Fibroblast of lung (primary cell): ENCODE data around the gene HK3. TPM values are rescaled to one million over a fixed set of nuclear protein-coding genes. Genes with fewer than 3 reads are reported as not detected.
A peak's percentile ranks its signal among the peaks of the same experiment; 100 is the strongest.

Experiments used
- DNase-seq, 2 donors: peaks; one replicate each; pipeline versions ENCODE4 v3.0.0 to v3.0.0-alpha.2; 2010; ENCODE audit warnings: low read depth in 2 of 2
- H2AFZ ChIP-seq: 2 replicates; pipeline ENCODE4 v1.5.1; 2012; ENCODE audit warnings: low read length, control low read depth, inconsistent platforms
- H3K27ac ChIP-seq: 2 replicates; pipeline ENCODE4 v1.5.1; 2011; ENCODE audit warnings: low read length, control low read depth; ENCODE audit not compliant: insufficient read depth
- H3K27me3 ChIP-seq: 2 replicates; pipeline ENCODE4 v1.5.1; 2011; ENCODE audit warnings: mild to moderate bottlenecking, low read length; ENCODE audit not compliant: control insufficient read depth, insufficient read depth
- H3K36me3 ChIP-seq: 2 replicates; pipeline ENCODE4 v1.5.1; 2011; ENCODE audit warnings: low read length; ENCODE audit not compliant: control insufficient read depth, insufficient read depth
- H3K4me1 ChIP-seq: 2 replicates; pipeline ENCODE4 v1.5.1; 2011; ENCODE audit warnings: low read length; ENCODE audit not compliant: control insufficient read depth, insufficient read depth; ENCODE audit errors: extremely low read depth
- H3K4me2 ChIP-seq: 2 replicates; pipeline ENCODE4 v1.5.1; 2011; ENCODE audit warnings: low read length, control low read depth; ENCODE audit not compliant: insufficient read depth; ENCODE audit errors: extremely low read depth
- H3K4me3 ChIP-seq, 4 experiments: fragments of 200-600 bp in 1 of 4; sonication (generic) in 1 of 4; replicated peaks in 1 of 4; 2 replicates each; pipeline ENCODE4 v1.5.1; 2011 to 2016; ENCODE audit warnings: low read length in 4 of 4, low read depth in 3 of 4, mild to moderate bottlenecking in 3 of 4, control low read depth in 2 of 4, inconsistent platforms in 1 of 4, mixed read lengths in 1 of 4; ENCODE audit not compliant: insufficient read depth in 1 of 4; ENCODE audit errors: control extremely low read depth in 1 of 4
- H3K79me2 ChIP-seq: 2 replicates; pipeline ENCODE4 v1.5.1; 2012; ENCODE audit warnings: mild to moderate bottlenecking, low read length, inconsistent platforms; ENCODE audit not compliant: control insufficient read depth, insufficient read depth
- H3K9ac ChIP-seq: 2 replicates; pipeline ENCODE4 v1.5.1; 2011; ENCODE audit warnings: mild to moderate bottlenecking, low read length, control low read depth; ENCODE audit not compliant: insufficient read depth
- H3K9me3 ChIP-seq: 2 replicates; pipeline ENCODE4 v1.5.1; 2012; ENCODE audit warnings: low read depth, low read length; ENCODE audit not compliant: control insufficient read depth, insufficient read depth
- H4K20me1 ChIP-seq: 2 replicates; pipeline ENCODE4 v1.5.1; 2011; ENCODE audit warnings: low read length; ENCODE audit not compliant: control insufficient read depth, insufficient read depth; ENCODE audit errors: extremely low read depth
- EZH2 ChIP-seq: IDR thresholded peaks from 2 replicates; pipeline ENCODE4 v1.5.1; 2012; ENCODE audit warnings: low read length, control low read depth, mild to moderate bottlenecking; ENCODE audit errors: missing control alignments
- polyA plus RNA-seq, 2 donors: library from polyadenylated mRNA; depleted of rRNA in 1 of 2; stranded (reverse) in 1 of 2; unstranded in 1 of 2; fragments of >200 nt; gene quantifications; 2 replicates each; pipeline ENCODE4 v1.2.1, GENCODE V29; 2011 to 2012; ENCODE audit warnings: missing spikeins in 1 of 2
- total RNA-seq: library from RNA; depleted of rRNA; stranded (reverse); fragments of >200 nt; gene quantifications from 2 replicates; pipeline ENCODE4 v1.2.1, GENCODE V29; 2014
- TF ChIP-seq, protein P1 (sequence below), 2 donors: IDR thresholded peaks in 1 of 2; conservative IDR thresholded peaks in 1 of 2; 1 replicate in 1 of 2; 2 replicates in 1 of 2; pipeline ENCODE4 v1.5.1; 2011 to 2012; ENCODE audit warnings: low read length in 2 of 2, control low read depth in 1 of 2, inconsistent platforms in 1 of 2, low read depth in 1 of 2, mild to moderate bottlenecking in 1 of 2

The HK3 gene
- total and polyA plus RNA-seq, 2 donors (not counting 1 experiment from before 2014, with no cell fraction given) = not detected

DNA sequence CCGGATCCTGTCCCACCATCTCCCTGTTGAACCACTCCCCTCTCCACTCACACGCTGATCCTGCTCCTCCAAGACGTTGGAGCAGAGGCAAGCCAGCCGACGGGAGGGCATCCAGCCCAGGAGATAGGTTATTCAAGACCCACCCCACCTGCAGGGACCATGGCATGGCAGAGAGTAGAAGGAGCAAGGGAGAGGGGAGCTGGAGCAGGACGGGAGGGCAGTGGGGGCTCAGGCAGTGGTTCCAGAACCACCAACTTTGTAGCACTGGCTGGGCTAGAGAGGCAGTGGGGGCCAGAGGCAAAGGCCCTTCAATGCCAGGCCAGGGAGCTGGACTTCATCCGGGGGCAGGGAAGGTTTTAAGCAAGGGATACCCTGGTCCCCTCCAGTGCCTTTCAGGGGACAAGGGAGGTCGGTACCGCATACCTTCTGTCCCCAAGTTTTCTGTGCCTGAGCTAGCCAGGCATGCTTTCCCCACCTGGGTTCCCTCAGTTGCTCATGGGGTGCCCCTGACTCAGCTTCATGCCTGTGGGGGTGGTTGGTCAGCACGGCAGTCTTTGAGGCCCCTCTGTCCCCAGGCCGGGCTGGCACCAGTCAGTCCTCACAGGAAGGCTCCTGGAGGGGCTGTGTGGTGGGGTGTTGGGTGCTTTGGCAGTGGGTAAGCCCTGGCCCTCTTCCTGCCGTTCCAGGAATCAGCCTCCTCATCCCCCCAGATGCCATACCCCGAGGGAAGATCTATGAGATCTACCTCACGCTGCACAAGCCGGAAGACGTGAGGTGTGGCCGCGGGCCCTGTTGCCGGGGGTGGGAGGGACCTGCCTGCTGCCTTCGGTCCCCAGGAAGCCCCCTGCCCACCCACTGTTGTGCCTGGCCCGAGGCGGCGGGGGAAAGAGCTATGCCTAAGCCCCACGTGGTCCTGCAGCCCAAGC lies 22.4 kb downstream of the HK3 start:
- no peaks in the 10 kb centered on the region for H3K4me1 ChIP-seq
- H2AFZ ChIP-seq = no peak overlapping the region
- no peak for DNase-seq
- no peak overlapping the region for H3K9ac ChIP-seq
- H3K36me3 ChIP-seq = no peaks in the 10 kb centered on the region
- peaks cover 35% of the 10 kb centered on the region for H3K27me3 ChIP-seq
- no peak overlapping the region for H3K27ac ChIP-seq
- no peaks in the 10 kb centered on the region for H4K20me1 ChIP-seq
- H3K9me3 ChIP-seq = no peaks in the 10 kb centered on the region
- no peak overlapping the region for H3K4me3 ChIP-seq
- H3K79me2 ChIP-seq = no peaks in the 10 kb centered on the region
- no peak overlapping the region for H3K4me2 ChIP-seq
- TF ChIP-seq EZH2 = no peak
- TF ChIP-seq, protein P1, sequence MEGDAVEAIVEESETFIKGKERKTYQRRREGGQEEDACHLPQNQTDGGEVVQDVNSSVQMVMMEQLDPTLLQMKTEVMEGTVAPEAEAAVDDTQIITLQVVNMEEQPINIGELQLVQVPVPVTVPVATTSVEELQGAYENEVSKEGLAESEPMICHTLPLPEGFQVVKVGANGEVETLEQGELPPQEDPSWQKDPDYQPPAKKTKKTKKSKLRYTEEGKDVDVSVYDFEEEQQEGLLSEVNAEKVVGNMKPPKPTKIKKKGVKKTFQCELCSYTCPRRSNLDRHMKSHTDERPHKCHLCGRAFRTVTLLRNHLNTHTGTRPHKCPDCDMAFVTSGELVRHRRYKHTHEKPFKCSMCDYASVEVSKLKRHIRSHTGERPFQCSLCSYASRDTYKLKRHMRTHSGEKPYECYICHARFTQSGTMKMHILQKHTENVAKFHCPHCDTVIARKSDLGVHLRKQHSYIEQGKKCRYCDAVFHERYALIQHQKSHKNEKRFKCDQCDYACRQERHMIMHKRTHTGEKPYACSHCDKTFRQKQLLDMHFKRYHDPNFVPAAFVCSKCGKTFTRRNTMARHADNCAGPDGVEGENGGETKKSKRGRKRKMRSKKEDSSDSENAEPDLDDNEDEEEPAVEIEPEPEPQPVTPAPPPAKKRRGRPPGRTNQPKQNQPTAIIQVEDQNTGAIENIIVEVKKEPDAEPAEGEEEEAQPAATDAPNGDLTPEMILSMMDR (conservative IDR thresholded peaks at IDR 0.05 in 1 of 2, IDR thresholded peaks at IDR 0.05 in 1 of 2; ENCODE audit: low read depth in 1 of 2, low read length in 2 of 2) = no peak

GRCh38 chr5:176875783-176876505 lies 23.2 kb downstream of the HK3 start:
- Histone ChIP-seq H2AFZ (no peak overlapping the region), H3K27me3 (peaks cover 35% of the 10 kb centered on the region), H3K27ac (no peak overlapping the region), H3K36me3 (no peaks in the 10 kb centered on the region), H3K4me2 (no peak overlapping the region), H3K4me3 (no peak overlapping the region), H3K9me3 (no peaks in the 10 kb centered on the region), H3K79me2 (no peaks in the 10 kb centered on the region), H3K4me1 (no peaks in the 10 kb centered on the region), H4K20me1 (no peaks in the 10 kb centered on the region), H3K9ac (no peak overlapping the region)
- DNase-seq = no peak
- TF ChIP-seq, protein P1 (conservative IDR thresholded peaks at IDR 0.05 in 1 of 2, IDR thresholded peaks at IDR 0.05 in 1 of 2; ENCODE audit: low read depth in 1 of 2, low read length in 2 of 2) = no peak

DNA sequence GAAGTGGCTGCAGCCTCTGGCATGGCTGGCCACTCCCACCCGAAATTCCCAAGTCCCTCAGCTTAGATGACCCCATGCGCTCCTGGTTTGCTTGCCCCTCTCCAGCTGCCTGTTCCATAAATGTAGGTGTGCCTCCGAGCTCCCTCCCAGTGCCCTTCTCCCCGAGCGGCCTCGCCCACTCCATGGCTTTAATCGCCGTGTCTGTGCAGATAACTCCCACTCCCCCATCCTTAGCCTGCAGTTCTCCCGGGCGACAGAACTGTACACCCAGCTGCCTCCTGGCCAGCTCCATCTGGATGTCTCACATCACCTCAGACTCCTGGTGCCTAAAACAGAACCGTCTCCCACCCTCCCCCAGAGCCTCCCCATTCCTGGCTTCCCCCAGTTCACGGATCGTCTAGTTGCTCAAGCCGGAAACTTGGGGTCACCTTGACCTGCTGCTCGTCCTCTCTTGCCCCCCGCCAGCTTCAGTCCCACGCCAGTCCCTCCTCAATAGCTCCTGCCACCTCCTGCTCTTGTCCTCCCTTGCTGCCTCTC lies 24.1 kb downstream of the HK3 start:
- Histone ChIP-seq H3K27me3 (peaks cover 35% of the 10 kb centered on the region), H3K4me3 (no peak overlapping the region)

More for the DNA sequence above, 24.1 kb downstream of the HK3 start:
- H3K9me3 ChIP-seq = no peaks in the 10 kb centered on the region
- H3K79me2 ChIP-seq = no peaks in the 10 kb centered on the region
- no peak for DNase-seq
- no peaks in the 10 kb centered on the region for H3K36me3 ChIP-seq
- no peak overlapping the region for H3K27ac ChIP-seq
- no peak overlapping the region for H2AFZ ChIP-seq
- no peak overlapping the region for H3K4me2 ChIP-seq
- H3K9ac ChIP-seq = no peak overlapping the region
- peak; percentile 16 for TF ChIP-seq EZH2
- TF ChIP-seq, protein P1 (conservative IDR thresholded peaks at IDR 0.05 in 1 of 2, IDR thresholded peaks at IDR 0.05 in 1 of 2; ENCODE audit: low read depth in 1 of 2, low read length in 2 of 2) = no peak
- H4K20me1 ChIP-seq = no peaks in the 10 kb centered on the region
- H3K4me1 ChIP-seq = no peaks in the 10 kb centered on the region
